ENCODE data around the gene ZDHHC13.

GRCh38 chr11:19116276-19116970, 545 bp upstream of the ZDHHC13 start:
- TF ChIP-seq POLR2AphosphoS5 (IDR thresholded peaks at IDR 0.05): no peak
- TF ChIP-seq CTCF (IDR thresholded peaks at IDR 0.05 in 8 of 11, conservative IDR thresholded peaks at IDR 0.05 in 3 of 11): no peak
- no peak for TF ChIP-seq POLR2A (IDR thresholded peaks at IDR 0.05)

Data from spleen (tissue), 7 donors.